HG03025 (cell line): ENCODE measurements around the gene ADGRA3.

Source experiments
- ATAC-seq: cut with Tn5 transposase; IDR thresholded peaks from one replicate; pipeline ENCODE4 v1.9.1; 2021; ENCODE audit warnings: mild to moderate bottlenecking, moderate library complexity; ENCODE audit not compliant: unreplicated experiment, low FRiP score

The ADGRA3 gene

GRCh38 chr4:22515888-22516541, at the start of gene ADGRA3:
ADGRA3 (minus strand) TSS chr4:22516066; CDS start chr4:22515784, 282 bp downstream.
- ATAC-seq, result no peak

GRCh38 chr4:22556495-22556894, 40.6 kb upstream of the ADGRA3 start:
- ATAC-seq, result no peak

- ATAC-seq, result no peak
These were observed 38.8 kb upstream of the ADGRA3 start for GRCh38 chr4:22554670-22555069.

- ATAC-seq, result no peak
These were observed 37.7 kb upstream of the ADGRA3 start for GRCh38 chr4:22553560-22553959.

- no peak for ATAC-seq
These were observed 36.9 kb upstream of the ADGRA3 start for GRCh38 chr4:22552812-22553211.

- ATAC-seq, result no peak
These were observed 35.7 kb upstream of the ADGRA3 start for GRCh38 chr4:22551550-22551949.

- ATAC-seq, result no peak
These were observed 30.4 kb upstream of the ADGRA3 start for GRCh38 chr4:22546299-22546698.

- ATAC-seq, result no peak
These were observed 23.4 kb upstream of the ADGRA3 start for GRCh38 chr4:22539251-22539650.

GRCh38 chr4:22537864-22538263, 22.0 kb upstream of the ADGRA3 start:
- no peak for ATAC-seq

GRCh38 chr4:22534374-22534773, 18.5 kb upstream of the ADGRA3 start:
- ATAC-seq, result no peak

GRCh38 chr4:22532896-22533295, 17.0 kb upstream of the ADGRA3 start:
- ATAC-seq, result no peak

- no peak for ATAC-seq
These were observed 16.3 kb upstream of the ADGRA3 start for GRCh38 chr4:22532117-22532516.

- no peak for ATAC-seq
These were observed 15.6 kb upstream of the ADGRA3 start for GRCh38 chr4:22531311-22532019.

- no peak for ATAC-seq
These were observed 9.0 kb upstream of the ADGRA3 start for GRCh38 chr4:22524895-22525294.

- ATAC-seq, result no peak
These were observed 7.0 kb upstream of the ADGRA3 start for GRCh38 chr4:22522706-22523501.

- no peak for ATAC-seq
These were observed 6.3 kb upstream of the ADGRA3 start for GRCh38 chr4:22522206-22522605.

- no peak for ATAC-seq
These were observed 5.4 kb upstream of the ADGRA3 start for GRCh38 chr4:22521240-22521639.

GRCh38 chr4:22515145-22515887, 550 bp downstream of the ADGRA3 start:
- no peak for ATAC-seq

- ATAC-seq, result no peak
These were observed 1.4 kb downstream of the ADGRA3 start for GRCh38 chr4:22514481-22514880.

GRCh38 chr4:22514001-22514400, 1.9 kb downstream of the ADGRA3 start:
- ATAC-seq, result no peak

GRCh38 chr4:22512306-22512705, 3.6 kb downstream of the ADGRA3 start:
- no peak for ATAC-seq
